SU-DHL-6 (cell line): Measurements from ENCODE around the gene HOTAIR.

Source experiments
- EZH2phosphoT487 ChIP-seq: fragments of 200-600 bp; sonication (generic), shearing (Covaris generic); conservative IDR thresholded peaks from 2 replicates; pipeline ENCODE4 v1.6.1; 2018; ENCODE audit warnings: mild to moderate bottlenecking, antibody characterized with exemption, low read length, moderate library complexity, mixed read lengths
- TF ChIP-seq, protein P1 (sequence below): fragments of 200-600 bp; sonication (generic); IDR thresholded peaks from one replicate; pipeline ENCODE4 v1.5.1; 2017; ENCODE audit warnings: antibody characterized with exemption, mild to moderate bottlenecking, low read length, moderate library complexity; ENCODE audit not compliant: insufficient read depth, poor library complexity, severe bottlenecking

DNA sequence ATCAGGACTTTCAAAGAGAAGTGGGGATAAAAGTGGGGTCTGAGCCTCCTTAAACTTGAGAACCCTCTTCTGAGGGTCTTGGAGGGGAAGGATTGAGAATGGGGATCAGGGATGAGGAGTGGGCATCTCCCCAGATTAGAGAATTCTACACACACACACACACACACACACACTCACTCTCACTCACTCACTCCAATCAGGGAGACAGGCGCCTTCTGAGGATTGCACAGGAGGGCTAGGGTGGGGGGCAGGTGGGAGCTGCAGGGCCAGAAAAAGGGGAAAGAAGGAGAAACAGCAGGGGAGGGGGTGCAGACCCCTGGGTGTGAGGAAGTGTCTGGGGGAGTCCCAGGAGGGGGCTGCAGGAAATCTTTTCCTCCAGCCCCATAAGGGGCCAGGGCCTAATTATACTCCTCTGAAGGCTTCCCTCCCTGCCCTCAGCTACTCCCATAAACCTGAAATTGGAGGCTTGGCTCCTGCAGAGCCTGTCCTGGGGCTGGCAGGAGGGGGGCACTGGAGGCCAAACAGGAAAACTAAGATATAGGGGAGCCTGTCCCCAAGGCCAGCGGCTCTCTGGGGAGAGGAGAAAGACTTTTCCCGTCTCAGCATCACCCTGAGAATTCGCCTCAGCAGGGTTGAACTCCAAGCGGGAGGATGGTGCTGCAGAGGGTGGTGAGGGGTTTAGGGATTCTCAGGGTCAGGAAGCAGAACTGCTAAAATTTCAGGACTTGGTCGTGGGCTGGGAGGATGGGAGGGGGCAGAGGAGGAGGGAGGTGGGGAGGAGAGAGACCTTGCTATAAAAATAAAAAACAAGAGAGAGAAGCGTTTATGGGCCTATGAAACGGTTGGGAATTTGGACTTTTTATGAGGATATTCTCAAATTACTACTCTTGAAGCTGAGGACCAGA lies 26.8 kb upstream of the HOTAIR start:
- TF ChIP-seq, protein P1, sequence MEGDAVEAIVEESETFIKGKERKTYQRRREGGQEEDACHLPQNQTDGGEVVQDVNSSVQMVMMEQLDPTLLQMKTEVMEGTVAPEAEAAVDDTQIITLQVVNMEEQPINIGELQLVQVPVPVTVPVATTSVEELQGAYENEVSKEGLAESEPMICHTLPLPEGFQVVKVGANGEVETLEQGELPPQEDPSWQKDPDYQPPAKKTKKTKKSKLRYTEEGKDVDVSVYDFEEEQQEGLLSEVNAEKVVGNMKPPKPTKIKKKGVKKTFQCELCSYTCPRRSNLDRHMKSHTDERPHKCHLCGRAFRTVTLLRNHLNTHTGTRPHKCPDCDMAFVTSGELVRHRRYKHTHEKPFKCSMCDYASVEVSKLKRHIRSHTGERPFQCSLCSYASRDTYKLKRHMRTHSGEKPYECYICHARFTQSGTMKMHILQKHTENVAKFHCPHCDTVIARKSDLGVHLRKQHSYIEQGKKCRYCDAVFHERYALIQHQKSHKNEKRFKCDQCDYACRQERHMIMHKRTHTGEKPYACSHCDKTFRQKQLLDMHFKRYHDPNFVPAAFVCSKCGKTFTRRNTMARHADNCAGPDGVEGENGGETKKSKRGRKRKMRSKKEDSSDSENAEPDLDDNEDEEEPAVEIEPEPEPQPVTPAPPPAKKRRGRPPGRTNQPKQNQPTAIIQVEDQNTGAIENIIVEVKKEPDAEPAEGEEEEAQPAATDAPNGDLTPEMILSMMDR: no peak
- TF ChIP-seq EZH2phosphoT487: no peak
